HCT116 (cell line): ENCODE results near the gene SEC16B. TPM values are rescaled to one million over a fixed set of nuclear protein-coding genes. Genes with fewer than 3 reads are reported as not detected.
A peak's percentile ranks its signal among the peaks of the same experiment; 100 is the strongest.

ENCODE experiments used
- ATAC-seq: fragments of 200-7000 bp; cut with Tn5 transposase; 2 replicates; pipeline ENCODE4 v1.9.1; 2020; ENCODE audit warnings: mild to moderate bottlenecking, moderate library complexity
- BruUV-seq: library from RNA; stranded (reverse); fragments of 400-500 nt; replicated peaks from 2 replicates; lab custom pipeline; 2021; lab: Mats Ljungman, UMichigan
- CTCF ChIA-PET: fragments of 300-600 bp; sonication (Branson Sonifier 250); formaldehyde crosslinking; loops from one replicate; lab custom pipeline; 2021; ENCODE audit warnings: antibody characterized with exemption; lab: Charles Lee
- POLR2A ChIA-PET: fragments of 300-600, 350-600 bp; sonication (Branson Sonifier 250); formaldehyde crosslinking; loops from one replicate; lab custom pipeline; 2021; ENCODE audit warnings: antibody characterized with exemption; lab: Charles Lee
- RAD21 ChIA-PET, 2 experiments: fragments of 300-600 bp; sonication (Branson Sonifier 250); formaldehyde crosslinking; loops; one replicate each; lab custom pipeline; 2023; ENCODE audit warnings: low total read pairs in 2 of 2; ENCODE audit not compliant: uncharacterized antibody in 2 of 2, unreplicated experiment in 2 of 2, low non-redundant PET in 1 of 2; lab: Charles Lee
- DNase-seq: peaks from one replicate; pipeline ENCODE4 v3.0.0-alpha.2; 2010; ENCODE audit warnings: low read depth, low spot score
- H2AFZ ChIP-seq: fragments of 200-600 bp; shearing (Covaris generic), sonication (generic); 2 replicates; pipeline ENCODE4 v1.6.1; 2017; ENCODE audit warnings: low read depth, mixed run types, mixed read lengths, antibody characterized with exemption, low read length; ENCODE audit not compliant: poor library complexity, severe bottlenecking
- H3K27ac ChIP-seq: 2 replicates; pipeline ENCODE4 v1.5.1; 2012; ENCODE audit warnings: low read depth, low read length
- H3K27me3 ChIP-seq: fragments of 200-600 bp; sonication (generic); 2 replicates; pipeline ENCODE4 v1.6.1; 2016; ENCODE audit warnings: mixed run types, low read length, mixed read lengths; ENCODE audit not compliant: insufficient read depth
- H3K36me3 ChIP-seq, 2 experiments: fragments of 200-500 bp in 1 of 2; fragments of 200-600 bp in 1 of 2; sonication (Bioruptor generic) in 1 of 2; sonication (generic) in 1 of 2; 2 replicates each; pipeline versions ENCODE4 v1.5.1 to v1.6.1; 2014 to 2016; ENCODE audit warnings: low read length in 2 of 2, inconsistent platforms in 1 of 2, mixed read lengths in 1 of 2, mixed run types in 1 of 2; ENCODE audit not compliant: insufficient read depth in 2 of 2, control insufficient read depth in 1 of 2
- H3K4me1 ChIP-seq, 2 experiments: fragments of 200-600 bp in 1 of 2; sonication (generic) in 1 of 2; 2 replicates each; pipeline versions ENCODE4 v1.5.1 to v1.6.1; 2012 to 2017; ENCODE audit warnings: low read length in 2 of 2, inconsistent platforms in 1 of 2, mild to moderate bottlenecking in 1 of 2, mixed read lengths in 1 of 2, mixed run types in 1 of 2, moderate library complexity in 1 of 2; ENCODE audit not compliant: insufficient read depth in 2 of 2, control insufficient read depth in 1 of 2
- H3K4me2 ChIP-seq: fragments of 200-600 bp; sonication (generic); 2 replicates; pipeline ENCODE4 v1.6.1; 2017; ENCODE audit warnings: mixed run types, low read length, mixed read lengths
- H3K4me3 ChIP-seq, 2 experiments: fragments of 200-600 bp in 1 of 2; sonication (generic) in 1 of 2; replicated peaks in 1 of 2; 2 replicates each; pipeline ENCODE4 v1.5.1; 2011 to 2016; ENCODE audit warnings: low read length in 2 of 2, control low read depth in 1 of 2, low read depth in 1 of 2, mild to moderate bottlenecking in 1 of 2, mixed read lengths in 1 of 2, mixed run types in 1 of 2
- H3K79me2 ChIP-seq: fragments of 200-600 bp; sonication (generic); 2 replicates; pipeline ENCODE4 v1.6.1; 2017; ENCODE audit warnings: mild to moderate bottlenecking, mixed run types, low read length, moderate library complexity, mixed read lengths; ENCODE audit not compliant: insufficient read depth
- H3K9ac ChIP-seq: fragments of 200-600 bp; sonication (generic); 2 replicates; pipeline ENCODE4 v1.6.1; 2016; ENCODE audit warnings: low read length, mixed read lengths
- H3K9me2 ChIP-seq: fragments of 200-600 bp; sonication (generic), shearing (Covaris generic); 2 replicates; pipeline ENCODE4 v1.6.1; 2017; ENCODE audit warnings: mixed run types, mild to moderate bottlenecking, moderate library complexity; ENCODE audit not compliant: insufficient read depth
- H3K9me3 ChIP-seq, 2 experiments: fragments of 200-500 bp in 1 of 2; fragments of 200-600 bp in 1 of 2; sonication (Bioruptor generic) in 1 of 2; sonication (generic) in 1 of 2; 2 replicates each; pipeline ENCODE4 v1.6.1; 2014 to 2017; ENCODE audit warnings: low read length in 2 of 2, mixed read lengths in 2 of 2, inconsistent platforms in 1 of 2, low read depth in 1 of 2, mild to moderate bottlenecking in 1 of 2, mixed run types in 1 of 2, moderate library complexity in 1 of 2; ENCODE audit not compliant: control insufficient read depth in 1 of 2, insufficient read depth in 1 of 2
- H4K20me1 ChIP-seq: fragments of 200-600 bp; sonication (generic), shearing (Covaris generic); 2 replicates; pipeline ENCODE4 v1.6.1; 2017; ENCODE audit warnings: mixed run types, mild to moderate bottlenecking, moderate library complexity; ENCODE audit not compliant: insufficient read depth
- CEBPB ChIP-seq: IDR thresholded peaks from 2 replicates; pipeline ENCODE4 v1.6.1; 2012; ENCODE audit warnings: low read depth
- ELF1 ChIP-seq: IDR thresholded peaks from 2 replicates; pipeline ENCODE4 v1.6.1; 2012; ENCODE audit warnings: low read depth, borderline replicate concordance
- EZH2phosphoT487 ChIP-seq: fragments of 200-600 bp; IDR thresholded peaks from 2 replicates; pipeline ENCODE4 v1.6.1; 2018; ENCODE audit warnings: antibody characterized with exemption, borderline replicate concordance
- FOSL1 ChIP-seq: IDR thresholded peaks from 2 replicates; pipeline ENCODE4 v1.6.1; 2012; ENCODE audit warnings: low read depth
- JUND ChIP-seq: IDR thresholded peaks from 2 replicates; pipeline ENCODE4 v1.6.1; 2012
- MAX ChIP-seq: IDR thresholded peaks from 2 replicates; pipeline ENCODE4 v1.6.1; 2012
- POLR2A ChIP-seq: IDR thresholded peaks from 2 replicates; pipeline ENCODE4 v1.7.0; 2011; ENCODE audit warnings: borderline replicate concordance; ENCODE audit not compliant: insufficient read depth, insufficient read length; ENCODE audit errors: extremely low read depth
- POLR2AphosphoS5 ChIP-seq: IDR thresholded peaks from 2 replicates; pipeline ENCODE4 v1.6.1; 2011; ENCODE audit warnings: mild to moderate bottlenecking, low read depth, low read length, moderate library complexity
- RAD21 ChIP-seq: IDR thresholded peaks from 2 replicates; pipeline ENCODE4 v1.6.1; 2012; ENCODE audit warnings: low read depth, mild to moderate bottlenecking
- REST ChIP-seq: IDR thresholded peaks from 2 replicates; pipeline ENCODE4 v1.6.1; 2012; ENCODE audit warnings: low read depth
- SIN3A ChIP-seq: IDR thresholded peaks from 2 replicates; pipeline ENCODE4 v1.6.1; 2012; ENCODE audit warnings: low read depth
- SP1 ChIP-seq: IDR thresholded peaks from 2 replicates; pipeline ENCODE4 v1.6.1; 2012; ENCODE audit warnings: low read depth
- SRF ChIP-seq: IDR thresholded peaks from 2 replicates; pipeline ENCODE4 v1.6.1; 2012; ENCODE audit warnings: low read depth
- TCF7L2 ChIP-seq: IDR thresholded peaks from 2 replicates; pipeline ENCODE4 v1.7.0; 2011; ENCODE audit warnings: borderline replicate concordance, inconsistent platforms; ENCODE audit not compliant: insufficient read depth, insufficient read length; ENCODE audit errors: extremely low read depth
- YY1 ChIP-seq: IDR thresholded peaks from 2 replicates; pipeline ENCODE4 v1.6.1; 2011; ENCODE audit warnings: low read length, low read depth, moderate library complexity, mild to moderate bottlenecking; ENCODE audit not compliant: insufficient replicate concordance; ENCODE audit errors: extremely low read depth
- ZFX ChIP-seq: fragments of 450-650 bp; IDR thresholded peaks from 2 replicates; pipeline ENCODE4 v1.6.1; 2017
- intact Hi-C: fragments of 100-400 bp; cut with micrococcal nuclease; formaldehyde crosslinking; loops from 2 replicates; pipeline ENCODE4 v1.10.0; 2022
- total RNA-seq: library from RNA; stranded (reverse); gene quantifications from one replicate; pipeline ENCODE4 v1.2.1, GENCODE V29; 2021; ENCODE audit not compliant: unreplicated experiment
- TF ChIP-seq, protein P1 (sequence below), 3 experiments: fragments of 200-600 bp in 1 of 3; sonication (generic) in 1 of 3; IDR thresholded peaks in 2 of 3; conservative IDR thresholded peaks in 1 of 3; 2 replicates each; pipeline ENCODE4 v1.5.1; 2012 to 2017; ENCODE audit warnings: low read depth in 2 of 3, low read length in 2 of 3, antibody characterized with exemption in 1 of 3, borderline replicate concordance in 1 of 3, control low read depth in 1 of 3, mild to moderate bottlenecking in 1 of 3, mixed read lengths in 1 of 3, mixed run types in 1 of 3, moderate library complexity in 1 of 3; ENCODE audit not compliant: insufficient read depth in 1 of 3

SEC16B gene
- total RNA-seq, 1 experiment from 2014 or later = 1.2 TPM

DNA sequence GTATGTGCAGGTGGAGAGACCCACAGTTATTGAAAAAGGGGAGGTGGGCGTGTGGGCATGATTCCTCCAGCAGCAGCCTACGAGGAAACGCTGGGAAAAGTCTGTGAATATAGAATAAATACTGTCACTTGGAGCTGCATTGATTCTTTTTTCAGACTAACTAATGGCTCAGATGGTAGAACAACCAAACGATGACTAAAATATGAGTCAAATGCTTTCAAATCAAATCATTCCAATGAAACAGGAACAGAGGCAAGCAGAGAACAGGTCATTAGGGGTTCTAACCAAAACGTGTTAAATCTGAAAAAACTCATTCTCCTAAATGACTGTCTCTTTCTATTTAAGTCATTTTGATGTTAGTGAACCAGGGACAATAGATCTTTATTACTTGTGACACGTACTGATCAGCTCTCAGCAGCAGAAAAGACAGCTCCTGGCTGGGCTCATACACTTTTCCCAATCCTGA, 35.1 kb upstream of the SEC16B start (continued):
- no peak for TF ChIP-seq TCF7L2
- TF ChIP-seq SP1 = peak; percentile 54; the same call in 1 of the 2 replicates
- TF ChIP-seq SIN3A = no peak

- Histone ChIP-seq H3K27ac (no peak overlapping the region), H3K79me2 (no peaks in the 10 kb centered on the region), H2AFZ (no peak overlapping the region), H3K4me3 (no peak overlapping the region), H3K4me2 (no peak overlapping the region), H3K36me3 (no peaks in the 10 kb centered on the region), H4K20me1 (no peaks in the 10 kb centered on the region), H3K4me1 (no peaks in the 10 kb centered on the region), H3K9ac (no peak overlapping the region), H3K9me3 (no peaks in the 10 kb centered on the region), H3K9me2 (no peaks in the 10 kb centered on the region), H3K27me3 (peaks cover 4% of the 10 kb centered on the region; the same call in 1 of the 2 replicates)
- ATAC-seq (no peak), DNase-seq (no peak)
- RAD21 ChIA-PET = no interaction called here
- intact Hi-C loops = no loop called here
- CTCF ChIA-PET = no interaction called here
- POLR2A ChIA-PET = no interaction called here
- BruUV-seq = no TSS peak
- no peak for TF ChIP-seq JUND
- TF ChIP-seq POLR2AphosphoS5 = no peak
- TF ChIP-seq SP1 = no peak
- TF ChIP-seq ZFX = no peak
- no peak for TF ChIP-seq REST
- no peak for TF ChIP-seq SRF
- no peak for TF ChIP-seq EZH2phosphoT487
- TF ChIP-seq ELF1 = no peak
- no peak for TF ChIP-seq FOSL1
- TF ChIP-seq POLR2A = no peak
- no peak for TF ChIP-seq YY1
- no peak for TF ChIP-seq CEBPB
- TF ChIP-seq TCF7L2 = no peak
- no peak for TF ChIP-seq SIN3A
- TF ChIP-seq, protein P1, sequence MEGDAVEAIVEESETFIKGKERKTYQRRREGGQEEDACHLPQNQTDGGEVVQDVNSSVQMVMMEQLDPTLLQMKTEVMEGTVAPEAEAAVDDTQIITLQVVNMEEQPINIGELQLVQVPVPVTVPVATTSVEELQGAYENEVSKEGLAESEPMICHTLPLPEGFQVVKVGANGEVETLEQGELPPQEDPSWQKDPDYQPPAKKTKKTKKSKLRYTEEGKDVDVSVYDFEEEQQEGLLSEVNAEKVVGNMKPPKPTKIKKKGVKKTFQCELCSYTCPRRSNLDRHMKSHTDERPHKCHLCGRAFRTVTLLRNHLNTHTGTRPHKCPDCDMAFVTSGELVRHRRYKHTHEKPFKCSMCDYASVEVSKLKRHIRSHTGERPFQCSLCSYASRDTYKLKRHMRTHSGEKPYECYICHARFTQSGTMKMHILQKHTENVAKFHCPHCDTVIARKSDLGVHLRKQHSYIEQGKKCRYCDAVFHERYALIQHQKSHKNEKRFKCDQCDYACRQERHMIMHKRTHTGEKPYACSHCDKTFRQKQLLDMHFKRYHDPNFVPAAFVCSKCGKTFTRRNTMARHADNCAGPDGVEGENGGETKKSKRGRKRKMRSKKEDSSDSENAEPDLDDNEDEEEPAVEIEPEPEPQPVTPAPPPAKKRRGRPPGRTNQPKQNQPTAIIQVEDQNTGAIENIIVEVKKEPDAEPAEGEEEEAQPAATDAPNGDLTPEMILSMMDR (IDR thresholded peaks at IDR 0.05 in 2 of 3, conservative IDR thresholded peaks at IDR 0.05 in 1 of 3; ENCODE audit: borderline replicate concordance in 1 of 3, insufficient read depth in 1 of 3, low read depth in 2 of 3, low read length in 2 of 3) = no peak
- no peak for TF ChIP-seq RAD21
- TF ChIP-seq MAX = no peak
Measured at GRCh38 chr1:177998696-177999631, 29.1 kb upstream of the SEC16B start.
